ENCODE results near the gene RBMS1.

Gene RBMS1, protein sequence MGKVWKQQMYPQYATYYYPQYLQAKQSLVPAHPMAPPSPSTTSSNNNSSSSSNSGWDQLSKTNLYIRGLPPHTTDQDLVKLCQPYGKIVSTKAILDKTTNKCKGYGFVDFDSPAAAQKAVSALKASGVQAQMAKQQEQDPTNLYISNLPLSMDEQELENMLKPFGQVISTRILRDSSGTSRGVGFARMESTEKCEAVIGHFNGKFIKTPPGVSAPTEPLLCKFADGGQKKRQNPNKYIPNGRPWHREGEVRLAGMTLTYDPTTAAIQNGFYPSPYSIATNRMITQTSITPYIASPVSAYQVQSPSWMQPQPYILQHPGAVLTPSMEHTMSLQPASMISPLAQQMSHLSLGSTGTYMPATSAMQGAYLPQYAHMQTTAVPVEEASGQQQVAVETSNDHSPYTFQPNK

DNA sequence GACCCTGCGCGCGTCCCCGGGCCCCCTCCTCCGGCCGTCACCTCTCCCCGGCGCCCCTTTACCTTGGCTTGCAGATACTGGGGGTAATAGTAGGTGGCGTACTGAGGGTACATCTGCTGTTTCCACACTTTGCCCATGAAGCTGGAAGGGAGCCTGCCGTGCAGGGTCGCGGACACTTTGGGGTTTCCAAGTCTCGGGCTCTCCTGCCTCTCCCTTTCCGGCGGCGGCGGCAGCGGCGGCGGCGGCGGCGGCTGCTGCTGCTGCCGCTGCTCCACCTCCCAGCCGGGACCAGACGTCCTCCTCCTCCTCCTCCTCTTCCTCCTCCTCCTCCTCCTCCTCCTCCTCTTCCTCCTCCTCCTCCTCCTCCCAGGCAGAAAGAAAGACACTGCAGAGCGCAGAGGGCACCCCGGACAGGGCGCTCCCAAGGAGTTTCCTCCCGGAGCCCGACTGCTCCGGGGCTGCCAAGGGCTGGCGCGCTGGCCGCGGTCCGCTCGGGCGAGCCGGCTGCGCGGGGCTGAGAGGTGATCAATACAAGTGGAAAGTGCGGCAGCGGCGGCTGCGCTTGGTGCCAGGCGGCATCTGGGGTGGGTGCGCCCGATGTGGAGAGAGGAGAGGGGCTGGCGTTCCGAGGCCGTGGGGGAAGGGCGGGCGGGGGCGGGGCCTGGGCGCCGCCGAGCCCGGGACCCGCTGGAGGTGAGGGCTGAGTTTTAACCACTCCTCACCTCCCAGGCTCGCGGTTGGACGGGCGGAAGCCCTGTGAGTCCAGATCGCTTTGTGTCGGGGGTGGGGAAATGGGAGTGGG is at the start of gene RBMS1:
Gene RBMS1, minus strand, starts transcription at position 581 of the 802 bp plus-strand sequence. Its CDS starts 444 bp downstream, at position 137.
- peak; percentile 52 for DNase-seq

- DNase-seq: no peak
Observed at GRCh38 chr2:160541745-160542144, 48.1 kb upstream of the RBMS1 start.

GRCh38 chr2:160538559-160539355 is 45.1 kb upstream of the RBMS1 start:
- no peak for DNase-seq

GRCh38 chr2:160538115-160538514 is 44.5 kb upstream of the RBMS1 start:
- DNase-seq: no peak

- DNase-seq: no peak
Observed at GRCh38 chr2:160534996-160535395, 41.4 kb upstream of the RBMS1 start.

DNA sequence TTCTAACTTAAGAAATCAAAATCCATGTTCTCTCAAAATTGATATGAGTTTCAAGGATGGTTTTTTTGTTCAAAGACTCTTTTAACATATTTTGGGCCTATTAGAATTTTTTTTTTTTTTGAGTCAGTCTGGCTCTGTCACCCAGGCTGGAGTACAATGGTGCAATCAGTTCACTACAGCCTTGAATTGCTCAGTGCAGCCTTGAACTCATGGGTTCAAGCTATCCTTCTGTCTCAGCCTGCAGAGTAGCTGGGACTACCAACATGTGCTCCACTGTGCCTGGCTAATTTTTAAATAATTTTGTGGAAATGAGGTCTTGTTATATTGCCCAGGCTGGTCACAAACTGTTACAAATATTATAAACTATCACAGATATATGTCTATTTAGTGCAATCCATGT is 40.6 kb upstream of the RBMS1 start:
- DNase-seq: no peak

GRCh38 chr2:160533482-160533881 is 39.9 kb upstream of the RBMS1 start:
- no peak for DNase-seq

GRCh38 chr2:160532388-160532787 is 38.8 kb upstream of the RBMS1 start:
- no peak for DNase-seq

- peak; percentile 26 for DNase-seq
Observed at GRCh38 chr2:160522951-160523710, 29.5 kb upstream of the RBMS1 start.

GRCh38 chr2:160517731-160518130 is 24.1 kb upstream of the RBMS1 start:
- no peak for DNase-seq

GRCh38 chr2:160516547-160517365 is 23.1 kb upstream of the RBMS1 start:
- no peak for DNase-seq

DNA sequence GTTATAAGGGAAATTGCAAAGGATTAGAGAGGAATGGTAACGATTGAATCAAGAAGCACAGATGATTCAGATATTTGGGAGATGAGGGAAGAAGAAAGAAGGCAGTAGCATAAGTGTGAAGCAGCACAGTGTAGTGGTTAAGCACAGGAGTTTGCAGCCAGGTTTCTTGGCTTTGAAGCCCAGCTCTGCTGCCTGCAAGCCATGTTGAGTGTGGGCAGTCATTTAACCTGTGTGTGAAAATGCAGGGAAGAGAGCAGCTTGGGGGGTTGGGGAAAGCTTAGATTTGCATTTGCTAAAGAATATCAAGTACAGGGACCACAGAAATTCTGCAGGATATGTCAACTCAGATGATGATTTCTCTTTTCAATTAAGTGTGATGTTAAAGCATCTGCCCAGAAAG is 21.5 kb upstream of the RBMS1 start:
- DNase-seq: no peak

DNA sequence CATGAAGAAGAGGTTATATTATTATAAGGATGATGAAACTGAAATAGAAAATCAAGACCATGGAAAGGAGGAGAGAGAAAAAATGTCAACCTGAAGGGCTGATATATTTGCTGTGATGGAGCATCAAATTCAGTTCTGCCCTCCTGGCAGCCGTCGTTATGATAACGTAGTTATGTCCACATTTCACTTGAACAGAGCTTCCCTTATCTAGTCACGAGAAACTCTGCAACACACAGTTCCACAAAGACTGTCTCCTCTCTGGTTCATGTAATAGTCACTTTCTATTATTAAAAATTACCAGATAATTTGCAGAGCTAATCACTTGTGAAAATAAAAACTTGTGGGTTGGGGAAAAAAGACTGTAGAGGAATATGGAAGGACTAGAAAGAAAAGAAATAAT is 19.5 kb upstream of the RBMS1 start:
- DNase-seq: no peak

DNA sequence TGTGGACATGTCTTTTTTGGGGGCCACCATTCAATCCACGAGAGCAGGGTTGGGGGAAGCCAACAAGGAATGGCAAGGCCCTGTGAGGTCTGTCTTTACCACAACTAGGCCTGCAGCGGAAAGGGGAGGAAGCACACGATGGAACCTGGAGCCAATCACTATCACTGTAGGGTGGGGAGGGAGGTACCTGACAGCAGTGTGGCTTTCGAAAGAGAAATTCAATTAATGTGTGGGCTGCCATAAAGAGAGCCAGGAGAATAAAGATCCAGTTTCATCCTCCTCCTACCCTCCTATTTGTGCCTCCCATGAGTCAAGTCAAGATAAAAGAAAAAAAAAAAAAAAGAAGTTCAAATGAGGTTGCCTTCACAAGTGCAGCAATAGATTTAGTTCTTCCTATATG is 18.9 kb upstream of the RBMS1 start:
- DNase-seq: peak; percentile 40

DNA sequence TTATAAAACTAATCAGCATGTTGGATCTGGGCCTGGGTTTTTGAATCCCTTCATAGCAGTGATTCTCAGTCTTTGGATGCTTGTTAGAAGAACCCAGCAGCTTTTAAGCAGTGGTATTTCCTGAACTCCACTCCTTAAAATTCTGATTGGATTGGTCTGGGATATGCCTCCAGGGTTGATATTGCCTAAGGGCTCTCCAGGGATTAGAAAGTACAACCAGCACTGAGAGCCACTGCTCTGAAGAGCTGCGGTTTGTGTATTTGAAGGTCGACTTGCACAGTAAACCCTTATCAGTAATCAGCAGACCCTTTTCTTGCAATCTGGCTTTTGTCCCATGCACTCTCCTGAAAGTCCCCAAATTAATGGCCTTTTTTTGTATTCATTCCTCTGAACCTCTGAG is 17.0 kb upstream of the RBMS1 start:
- DNase-seq: peak; percentile 17

DNA sequence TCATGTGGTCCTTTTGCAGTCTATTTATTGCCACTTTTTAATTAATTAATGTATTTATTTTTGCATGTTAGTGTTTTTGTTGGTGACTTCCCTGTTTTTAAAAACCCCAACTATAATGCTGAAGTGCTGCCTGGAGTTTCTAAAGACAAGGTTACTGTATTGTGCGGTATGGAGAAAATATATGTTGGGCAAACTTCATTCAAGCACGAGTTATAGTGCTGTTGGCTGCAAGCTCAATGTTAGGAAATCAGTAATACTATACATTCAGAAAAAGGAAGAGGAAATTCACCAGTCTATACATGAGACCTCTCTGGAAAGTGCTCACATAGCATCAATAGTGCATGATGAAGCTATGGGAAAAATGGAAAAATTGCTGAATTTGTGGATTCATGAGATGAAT is 15.4 kb upstream of the RBMS1 start:
- no peak for DNase-seq

DNA sequence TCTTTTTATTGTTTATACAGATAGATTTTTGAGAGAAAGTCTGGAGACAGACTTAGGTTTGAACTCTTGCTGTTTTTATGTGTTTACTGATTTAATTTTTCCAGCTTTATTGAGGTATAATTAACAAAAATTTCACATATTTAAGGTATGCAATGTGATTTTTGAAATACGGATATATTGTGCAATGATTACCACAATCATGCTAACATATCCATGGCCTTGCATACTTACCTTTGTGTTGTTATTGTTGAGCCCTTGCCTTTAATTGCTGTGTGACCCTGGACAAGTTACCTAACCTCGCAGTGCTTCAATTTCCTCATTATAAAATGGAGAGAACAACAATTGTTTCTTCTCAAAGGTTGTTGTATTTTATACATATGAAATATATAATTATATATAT is 13.9 kb upstream of the RBMS1 start:
- DNase-seq: no peak

- no peak for DNase-seq
Observed at GRCh38 chr2:160507046-160507407, 13.4 kb upstream of the RBMS1 start.

GRCh38 chr2:160506371-160507045 is 12.9 kb upstream of the RBMS1 start:
- DNase-seq: no peak

DNA sequence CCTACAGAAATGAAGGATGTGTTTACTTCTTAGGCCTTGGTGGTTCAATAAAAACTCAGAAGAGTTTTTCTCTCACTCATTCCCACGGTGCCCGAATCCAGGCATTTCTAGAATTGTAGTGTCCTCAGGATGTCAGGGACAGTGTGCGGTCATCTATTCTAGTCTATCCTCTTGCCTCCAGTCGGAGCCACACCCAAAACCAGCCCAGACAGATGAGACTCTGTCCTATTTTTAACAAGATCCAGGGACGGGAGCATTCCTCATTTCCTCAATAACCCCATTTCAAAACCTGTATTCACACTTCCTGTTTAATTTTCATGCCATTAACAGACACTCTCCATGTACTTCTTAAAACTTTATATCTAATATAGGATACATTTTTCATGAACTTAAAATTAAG is 11.6 kb upstream of the RBMS1 start:
- no peak for DNase-seq

DNA sequence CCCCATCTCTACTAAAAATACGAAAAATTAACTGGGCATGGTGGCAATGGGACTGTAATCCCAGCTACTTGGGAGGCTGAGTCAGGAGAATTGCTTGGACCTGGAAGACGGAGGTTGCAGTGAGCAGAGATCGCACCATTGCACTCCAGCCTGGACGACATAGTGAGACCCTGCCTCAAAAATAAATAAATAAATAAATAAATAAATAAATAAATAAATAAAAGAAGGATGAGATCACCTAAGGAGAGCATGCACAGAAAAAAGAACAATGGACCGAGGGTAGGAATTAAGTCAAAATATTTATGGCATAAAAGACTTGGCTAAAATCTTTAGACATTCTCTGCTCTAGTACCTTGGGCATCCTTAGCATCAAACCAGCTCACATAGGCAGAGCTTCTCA is 8.9 kb upstream of the RBMS1 start:
- DNase-seq: no peak
